Measurements from ENCODE around the gene PCNP.
"Not testable (repeated sequence)": the region's sequence is repeated elsewhere in the genome, so short reads cannot be mapped to it uniquely, and the experiment has no call there.

Gene PCNP

DNA sequence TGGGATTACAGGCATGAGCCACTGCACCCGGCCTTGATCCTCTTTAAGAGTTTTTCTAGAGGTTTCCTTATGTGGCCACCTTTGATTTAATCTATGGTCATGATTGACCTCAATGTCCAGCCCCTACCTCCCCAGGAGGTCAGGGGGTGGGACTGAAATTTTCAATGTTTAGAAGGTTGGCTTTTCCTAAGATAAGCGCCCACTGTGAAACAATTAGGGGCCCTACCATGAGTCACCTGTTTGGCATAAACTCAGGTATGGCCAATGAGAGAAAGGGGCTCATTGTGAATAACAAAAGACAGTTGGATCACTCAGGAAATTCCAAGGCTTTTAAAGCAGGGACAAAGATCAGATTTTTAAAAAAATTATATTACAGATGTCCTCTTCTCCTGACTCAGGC lies 51.9 kb downstream of the PCNP start:
- TF ChIP-seq, protein P1, sequence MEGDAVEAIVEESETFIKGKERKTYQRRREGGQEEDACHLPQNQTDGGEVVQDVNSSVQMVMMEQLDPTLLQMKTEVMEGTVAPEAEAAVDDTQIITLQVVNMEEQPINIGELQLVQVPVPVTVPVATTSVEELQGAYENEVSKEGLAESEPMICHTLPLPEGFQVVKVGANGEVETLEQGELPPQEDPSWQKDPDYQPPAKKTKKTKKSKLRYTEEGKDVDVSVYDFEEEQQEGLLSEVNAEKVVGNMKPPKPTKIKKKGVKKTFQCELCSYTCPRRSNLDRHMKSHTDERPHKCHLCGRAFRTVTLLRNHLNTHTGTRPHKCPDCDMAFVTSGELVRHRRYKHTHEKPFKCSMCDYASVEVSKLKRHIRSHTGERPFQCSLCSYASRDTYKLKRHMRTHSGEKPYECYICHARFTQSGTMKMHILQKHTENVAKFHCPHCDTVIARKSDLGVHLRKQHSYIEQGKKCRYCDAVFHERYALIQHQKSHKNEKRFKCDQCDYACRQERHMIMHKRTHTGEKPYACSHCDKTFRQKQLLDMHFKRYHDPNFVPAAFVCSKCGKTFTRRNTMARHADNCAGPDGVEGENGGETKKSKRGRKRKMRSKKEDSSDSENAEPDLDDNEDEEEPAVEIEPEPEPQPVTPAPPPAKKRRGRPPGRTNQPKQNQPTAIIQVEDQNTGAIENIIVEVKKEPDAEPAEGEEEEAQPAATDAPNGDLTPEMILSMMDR (IDR thresholded peaks at IDR 0.05; ENCODE audit: low read depth, low read length) = no peak
- no peak for DNase-seq (ENCODE audit: extremely low read depth, low read depth)

DNA sequence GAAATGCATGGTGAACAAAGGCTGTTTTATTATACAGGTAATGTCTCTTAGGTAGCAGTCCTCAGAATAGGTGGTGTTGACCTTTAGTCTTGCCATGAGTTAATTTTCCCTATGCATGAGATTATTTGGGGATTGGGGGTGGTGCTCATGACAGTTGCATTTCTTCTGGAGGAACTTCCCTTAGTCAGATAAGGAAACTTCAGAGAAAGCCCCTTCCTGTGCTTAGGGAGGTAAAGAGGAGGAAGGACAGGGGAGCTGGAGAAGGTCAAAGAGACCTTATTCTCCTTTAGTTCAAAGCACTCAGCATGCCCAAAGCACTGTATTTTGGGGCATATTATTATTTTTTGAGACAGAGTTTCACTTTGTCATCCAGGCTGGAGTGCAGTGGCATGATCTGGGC lies 55.2 kb downstream of the PCNP start:
- TF ChIP-seq, protein P1 (IDR thresholded peaks at IDR 0.05; ENCODE audit: low read depth, low read length) = no peak
- DNase-seq (ENCODE audit: extremely low read depth, low read depth) = no peak

DNA sequence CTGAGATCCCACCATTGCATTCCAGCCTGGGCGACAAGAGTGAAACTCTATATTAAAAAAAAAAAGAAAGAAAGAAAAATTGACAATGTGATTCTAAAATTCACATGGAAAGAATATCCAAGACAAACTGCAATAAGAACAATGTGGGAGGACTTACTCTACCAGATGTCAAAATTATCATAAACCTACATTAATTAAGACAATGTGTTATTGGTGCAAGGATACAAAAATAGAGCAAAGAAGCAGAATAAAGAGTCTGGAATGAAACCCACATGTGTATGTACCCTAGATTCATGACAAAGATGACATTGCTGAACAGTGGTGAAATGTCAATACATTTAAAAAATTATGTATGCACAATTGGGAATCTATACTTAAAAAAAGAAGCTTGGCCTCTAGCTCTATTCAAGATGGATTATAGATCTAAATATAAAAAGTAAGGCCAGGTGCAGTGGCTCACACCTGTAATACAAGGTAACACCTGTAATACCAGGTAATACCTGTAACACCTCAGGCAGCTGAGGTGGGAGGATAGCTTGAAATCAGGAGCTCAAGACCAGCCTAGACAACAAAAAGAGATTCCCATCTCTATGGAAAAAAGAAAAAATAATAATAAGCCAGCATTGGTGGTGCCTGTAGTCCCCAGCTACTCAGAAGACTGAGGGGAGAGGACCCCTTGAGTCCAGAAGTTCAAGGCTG lies 57.3 kb downstream of the PCNP start:
- TF ChIP-seq, protein P1 (IDR thresholded peaks at IDR 0.05; ENCODE audit: low read depth, low read length) = no peak
- no peak for DNase-seq (ENCODE audit: extremely low read depth, low read depth)

DNA sequence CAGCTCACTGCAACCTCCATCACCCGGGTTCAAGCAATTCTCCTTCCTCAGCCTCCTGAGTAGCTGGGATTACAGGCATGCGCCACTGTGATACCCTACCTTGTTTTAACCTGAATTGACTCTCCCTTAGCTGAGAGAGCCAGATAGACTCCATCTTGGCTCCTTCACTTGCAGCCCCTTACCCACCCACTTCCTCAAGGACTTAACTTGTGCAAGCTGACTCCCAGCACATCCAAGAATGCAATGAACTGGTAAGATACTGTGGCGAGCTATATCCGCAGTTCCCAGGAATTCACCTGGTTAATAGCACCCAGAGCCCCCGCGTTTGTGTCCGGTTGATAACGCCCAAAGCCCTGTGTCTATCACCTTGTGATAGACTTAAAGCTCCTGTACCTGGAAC lies 58.0 kb downstream of the PCNP start:
- not testable (repeated sequence) for DNase-seq (ENCODE audit: extremely low read depth, low read depth)

DNA sequence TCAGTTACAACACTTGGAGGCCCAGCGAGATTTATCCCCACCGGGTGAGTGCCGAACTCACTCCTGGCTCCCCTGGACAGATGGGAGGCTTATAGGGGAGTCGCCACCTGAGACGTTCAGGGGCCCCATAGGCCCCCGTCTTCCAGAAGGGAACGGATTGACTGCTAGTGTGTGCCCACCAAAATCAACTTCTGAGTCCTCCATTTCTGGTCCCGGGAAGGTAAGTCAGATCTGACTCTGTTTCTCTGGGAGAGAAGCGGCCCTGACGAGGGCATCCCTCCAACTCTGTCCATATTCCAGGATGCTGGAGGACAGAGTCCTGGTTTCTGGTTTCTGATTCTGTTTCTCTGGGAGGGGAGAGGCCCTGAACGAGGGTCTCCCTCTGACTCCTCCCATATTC lies 58.6 kb downstream of the PCNP start:
- TF ChIP-seq, protein P1 (IDR thresholded peaks at IDR 0.05; ENCODE audit: low read depth, low read length) = no peak
- DNase-seq (ENCODE audit: extremely low read depth, low read depth) = no peak

DNA sequence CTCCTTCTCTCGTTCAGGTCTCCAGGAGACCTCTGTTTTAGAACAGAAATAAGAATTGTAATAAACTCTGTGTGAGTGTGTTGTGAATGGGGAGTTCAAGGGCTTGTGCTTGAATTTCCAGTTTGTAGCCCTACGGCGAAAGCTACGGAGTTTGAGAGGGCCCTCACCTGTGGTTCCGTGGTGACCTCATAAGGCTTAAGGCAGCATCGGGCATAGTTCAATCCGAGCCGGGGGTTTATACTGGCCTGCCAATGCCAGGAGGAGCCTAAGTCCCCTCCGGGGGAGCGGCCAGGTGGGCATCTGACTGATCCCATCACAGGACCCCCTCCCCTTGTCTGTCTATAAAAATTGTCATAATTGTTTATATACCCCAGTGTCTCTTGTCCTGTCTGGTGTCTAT lies 59.2 kb downstream of the PCNP start:
- TF ChIP-seq, protein P1 (IDR thresholded peaks at IDR 0.05; ENCODE audit: low read depth, low read length) = no peak
- no peak for DNase-seq (ENCODE audit: extremely low read depth, low read depth)

DNA sequence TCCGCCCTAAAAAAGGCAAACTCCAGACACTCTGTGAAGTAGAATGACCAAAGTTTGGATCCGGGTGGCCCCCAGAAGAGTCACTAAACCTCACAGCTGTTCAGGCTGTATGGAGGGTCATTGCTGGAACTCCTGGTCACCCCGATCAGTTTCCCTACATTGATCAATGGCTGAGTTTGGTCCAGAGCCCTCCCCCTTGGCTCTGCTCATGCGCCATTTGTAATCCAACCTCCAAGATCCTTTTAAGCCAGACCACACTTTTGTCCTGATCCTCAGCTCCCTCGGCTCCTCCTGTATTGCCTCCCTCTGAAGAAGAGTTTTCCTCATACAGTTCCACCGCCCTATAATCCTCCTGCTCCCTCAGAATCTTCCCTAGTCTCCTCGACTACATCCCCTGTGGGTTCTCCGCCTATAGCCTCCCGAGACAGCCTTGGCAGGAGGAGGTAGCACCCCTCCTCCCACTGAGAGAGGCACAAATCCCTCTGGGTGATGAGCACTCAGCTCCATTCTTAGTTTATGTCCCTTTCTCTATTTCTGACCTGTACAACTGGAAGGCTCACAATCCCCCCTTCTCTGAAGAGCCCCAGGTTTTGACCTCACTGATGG lies 60.7 kb downstream of the PCNP start:
- DNase-seq (ENCODE audit: extremely low read depth, low read depth) = no peak

More for the DNA sequence above, 60.7 kb downstream of the PCNP start:
- TF ChIP-seq, protein P1 (IDR thresholded peaks at IDR 0.05; ENCODE audit: low read depth, low read length) = no peak

Data from AG09319 (cell line).